GM12801 (cell line): ENCODE measurements around the gene TRIM27.

Experiments used
- CTCF ChIP-seq: IDR thresholded peaks from one replicate; pipeline ENCODE4 v1.5.1; 2011; ENCODE audit warnings: control low read depth; ENCODE audit not compliant: insufficient read length; ENCODE audit errors: extremely low read depth

The TRIM27 gene

GRCh38 chr6:28893172-28893799 is 30.5 kb downstream of the TRIM27 start:
- no peak for TF ChIP-seq CTCF

GRCh38 chr6:28892525-28892924 is 31.3 kb downstream of the TRIM27 start:
- no peak for TF ChIP-seq CTCF

GRCh38 chr6:28887796-28888496 is 35.8 kb downstream of the TRIM27 start:
- no peak for TF ChIP-seq CTCF

- no peak for TF ChIP-seq CTCF
These were observed 37.7 kb downstream of the TRIM27 start for GRCh38 chr6:28886079-28886439.

- TF ChIP-seq CTCF = no peak
These were observed 39.2 kb downstream of the TRIM27 start for GRCh38 chr6:28884423-28885131.

GRCh38 chr6:28880894-28881780 is 42.6 kb downstream of the TRIM27 start:
- no peak for TF ChIP-seq CTCF

GRCh38 chr6:28880519-28880893 is 43.3 kb downstream of the TRIM27 start:
- TF ChIP-seq CTCF = no peak
